Dermis blood vessel endothelial cell (primary cell): ENCODE measurements around the gene NUDT9. TPM values are rescaled to one million over a fixed set of nuclear protein-coding genes. Genes with fewer than 3 reads are reported as not detected.
A peak's percentile ranks its signal among the peaks of the same experiment; 100 is the strongest.
"Not testable (repeated sequence)": the region's sequence is repeated elsewhere in the genome, so short reads cannot be mapped to it uniquely, and the experiment has no call there.

ENCODE experiments used
- DNase-seq: peaks from one replicate; pipeline ENCODE4 v3.0.0; 2010
- total RNA-seq: library from RNA; depleted of rRNA; stranded (reverse); fragments of >200 nt; gene quantifications from 2 replicates; pipeline ENCODE4 v1.2.3, GENCODE V29; 2014

NUDT9 gene
- total RNA-seq, 1 donor from 2014 or later: 21.6 TPM

- peak; percentile 74 for DNase-seq
These were observed 43.5 kb downstream of the NUDT9 start for GRCh38 chr4:87465739-87466366.

GRCh38 chr4:87469390-87469789 is 47.0 kb downstream of the NUDT9 start:
- no peak for DNase-seq

GRCh38 chr4:87476934-87477333 is 54.6 kb downstream of the NUDT9 start:
- DNase-seq: no peak

- DNase-seq: no peak
These were observed 56.4 kb downstream of the NUDT9 start for GRCh38 chr4:87478732-87479250.

GRCh38 chr4:87481377-87481776 is 59.0 kb downstream of the NUDT9 start:
- DNase-seq: no peak

- DNase-seq: not testable (repeated sequence)
These were observed 60.9 kb downstream of the NUDT9 start for GRCh38 chr4:87483247-87483646.

- DNase-seq: not testable (repeated sequence)
These were observed 66.3 kb downstream of the NUDT9 start for GRCh38 chr4:87488666-87489065.

GRCh38 chr4:87489678-87490077 is 67.3 kb downstream of the NUDT9 start:
- peak; percentile 89 for DNase-seq

- DNase-seq: no peak
These were observed 68.4 kb downstream of the NUDT9 start for GRCh38 chr4:87490664-87491369.

- DNase-seq: no peak
These were observed 69.1 kb downstream of the NUDT9 start for GRCh38 chr4:87491436-87491835.

- DNase-seq: not testable (repeated sequence)
These were observed 69.5 kb downstream of the NUDT9 start for GRCh38 chr4:87491851-87492250.

- DNase-seq: peak; percentile 8
These were observed 70.7 kb downstream of the NUDT9 start for GRCh38 chr4:87493115-87493514.

- DNase-seq: no peak
These were observed 74.8 kb downstream of the NUDT9 start for GRCh38 chr4:87497159-87497558.

- no peak for DNase-seq
These were observed 75.2 kb downstream of the NUDT9 start for GRCh38 chr4:87497578-87497977.

- no peak for DNase-seq
These were observed 76.1 kb downstream of the NUDT9 start for GRCh38 chr4:87498446-87498900.

GRCh38 chr4:87499403-87500091 is 77.2 kb downstream of the NUDT9 start:
- DNase-seq: no peak

GRCh38 chr4:87500092-87500462 is 77.7 kb downstream of the NUDT9 start:
- DNase-seq: no peak

GRCh38 chr4:87502580-87503238 is 80.3 kb downstream of the NUDT9 start:
- peak; percentile 75 for DNase-seq

GRCh38 chr4:87505862-87506261 is 83.5 kb downstream of the NUDT9 start:
- no peak for DNase-seq

- DNase-seq: peak; percentile 28
These were observed 84.8 kb downstream of the NUDT9 start for GRCh38 chr4:87506974-87507701.
